Vagina (tissue), 2 donors: ENCODE results near the gene EGFLAM. TPM values are rescaled to one million over a fixed set of nuclear protein-coding genes. Genes with fewer than 3 reads are reported as not detected.

ENCODE experiments used
- DNase-seq, 2 donors: peaks; one replicate each; pipeline ENCODE4 v3.0.0-alpha.2; 2017; ENCODE audit errors: extremely low spot score in 2 of 2
- H3K27ac ChIP-seq: fragments of 200-600 bp; sonication (generic); one replicate; pipeline ENCODE4 v1.5.1; 2019
- H3K27me3 ChIP-seq: fragments of 200-600 bp; sonication (generic); one replicate; pipeline ENCODE4 v1.5.1; 2019
- H3K36me3 ChIP-seq, 2 donors: fragments of 200-600 bp; sonication (generic); one replicate each; pipeline ENCODE4 v1.5.1; 2017 to 2019
- H3K4me1 ChIP-seq: fragments of 200-600 bp; sonication (generic); one replicate; pipeline ENCODE4 v1.5.1; 2019
- H3K4me3 ChIP-seq, 2 donors: fragments of 200-600 bp; sonication (generic); 1 replicate in 1 of 2; 2 replicates in 1 of 2; pipeline ENCODE4 v1.5.1; 2016 to 2019
- H3K9me3 ChIP-seq: fragments of 200-600 bp; sonication (generic); one replicate; pipeline ENCODE4 v1.5.1; 2019
- CTCF ChIP-seq, 3 experiments: fragments of 450-650 bp in 2 of 3; fragments of 200-600 bp in 1 of 3; sonication (generic) in 1 of 3; IDR thresholded peaks; one replicate each; pipeline ENCODE4 v1.5.1; 2017 to 2019; ENCODE audit warnings: antibody characterized with exemption in 3 of 3, mild to moderate bottlenecking in 2 of 3, moderate library complexity in 2 of 3
- POLR2A ChIP-seq, 2 donors: fragments of 450-650 bp; IDR thresholded peaks; one replicate each; pipeline ENCODE4 v1.6.1; 2017; ENCODE audit warnings: antibody characterized with exemption in 2 of 2, mild to moderate bottlenecking in 2 of 2, moderate library complexity in 2 of 2
- POLR2AphosphoS5 ChIP-seq, 2 donors: sonication (generic); formaldehyde crosslinking; IDR thresholded peaks; one replicate each; pipeline ENCODE4 v1.9.0; 2017; ENCODE audit warnings: antibody characterized with exemption in 2 of 2, mild to moderate bottlenecking in 2 of 2, low read depth in 1 of 2; ENCODE audit not compliant: insufficient read depth in 1 of 2
- intact Hi-C: fragments of 100-400 bp; cut with DNase I; formaldehyde crosslinking; loops from one replicate; pipeline ENCODE4 v1.15.1; 2023
- total RNA-seq: library from RNA; depleted of rRNA; stranded (reverse); fragments of >200 nt; gene quantifications from one replicate; pipeline ENCODE4 v1.2.3, GENCODE V29; 2016

EGFLAM gene
- total RNA-seq, 1 donor from 2014 or later, result 15.2 TPM

- no peaks in the 10 kb centered on the region for H3K9me3 ChIP-seq
- H3K4me3 ChIP-seq, result no peak overlapping the region
- H3K27ac ChIP-seq, result no peak overlapping the region
- DNase-seq, result no peak
- no peaks in the 10 kb centered on the region for H3K4me1 ChIP-seq
- intact Hi-C loops, result no loop called here
- no peaks in the 10 kb centered on the region for H3K36me3 ChIP-seq
- TF ChIP-seq POLR2AphosphoS5 (IDR thresholded peaks at IDR 0.05; ENCODE audit: insufficient read depth in 1 of 2, low read depth in 1 of 2) (no peak), POLR2A (IDR thresholded peaks at IDR 0.05) (no peak), CTCF (IDR thresholded peaks at IDR 0.05) (no peak)
- no peaks in the 10 kb centered on the region for H3K27me3 ChIP-seq
Measured at GRCh38 chr5:38404667-38405276, 146.4 kb downstream of the EGFLAM start.

GRCh38 chr5:38408446-38409198, 150.3 kb downstream of the EGFLAM start:
- no peak for DNase-seq

GRCh38 chr5:38410304-38410990, 152.1 kb downstream of the EGFLAM start:
- no peak overlapping the region for H3K27ac ChIP-seq
- intact Hi-C loops, result no loop called here
- H3K4me1 ChIP-seq, result no peaks in the 10 kb centered on the region
- DNase-seq, result no peak
- no peaks in the 10 kb centered on the region for H3K9me3 ChIP-seq
- no peak overlapping the region for H3K4me3 ChIP-seq
- TF ChIP-seq CTCF (IDR thresholded peaks at IDR 0.05) (no peak), POLR2A (IDR thresholded peaks at IDR 0.05) (no peak)
- no peaks in the 10 kb centered on the region for H3K27me3 ChIP-seq
- H3K36me3 ChIP-seq, result no peaks in the 10 kb centered on the region

More at GRCh38 chr5:38408446-38409198, 150.3 kb downstream of the EGFLAM start:
- H3K27ac ChIP-seq, result no peak overlapping the region
- no peaks in the 10 kb centered on the region for H3K27me3 ChIP-seq
- no peaks in the 10 kb centered on the region for H3K36me3 ChIP-seq
- H3K4me1 ChIP-seq, result no peaks in the 10 kb centered on the region
- intact Hi-C loops, result no loop called here
- H3K9me3 ChIP-seq, result no peaks in the 10 kb centered on the region
- no peak overlapping the region for H3K4me3 ChIP-seq
- TF ChIP-seq POLR2AphosphoS5 (IDR thresholded peaks at IDR 0.05; ENCODE audit: insufficient read depth in 1 of 2, low read depth in 1 of 2) (no peak), CTCF (IDR thresholded peaks at IDR 0.05) (no peak), POLR2A (IDR thresholded peaks at IDR 0.05) (no peak)

GRCh38 chr5:38413696-38414095, 155.3 kb downstream of the EGFLAM start:
- Histone ChIP-seq H3K9me3 (no peaks in the 10 kb centered on the region), H3K27me3 (no peaks in the 10 kb centered on the region), H3K4me1 (no peaks in the 10 kb centered on the region), H3K4me3 (no peak overlapping the region), H3K27ac (no peak overlapping the region), H3K36me3 (no peaks in the 10 kb centered on the region)
- no peak for TF ChIP-seq POLR2A (IDR thresholded peaks at IDR 0.05)
- TF ChIP-seq POLR2AphosphoS5 (IDR thresholded peaks at IDR 0.05; ENCODE audit: insufficient read depth in 1 of 2, low read depth in 1 of 2), result no peak
- TF ChIP-seq CTCF (IDR thresholded peaks at IDR 0.05), result no peak
- DNase-seq, result no peak
- intact Hi-C loops, result no loop called here
